Measurements from ENCODE around the gene FOXC1. TPM values are rescaled to one million over a fixed set of nuclear protein-coding genes. Genes with fewer than 3 reads are reported as not detected.

The FOXC1 gene
- total and polyA plus RNA-seq, 9 of the 15 experiments (the other 6 are each of a cell fraction or from before 2014, with no cell fraction given), result not detected

- H3K4me2 ChIP-seq (ENCODE audit: insufficient read depth, low read length), result no peak overlapping the region
- H3K27me3 ChIP-seq (ENCODE audit: control insufficient read depth in 2 of 2, insufficient read depth in 2 of 2, low read length in 2 of 2), result peaks cover 39 to 69% of the 10 kb centered on the region in 2 experiments
- BruUV-seq (replicated peaks), result no TSS peak
- H2AFZ ChIP-seq (ENCODE audit: low read depth, low read length), result no peak overlapping the region
- no peaks in the 10 kb centered on the region for H3K9me3 ChIP-seq (replicated peaks; ENCODE audit: control insufficient read depth, insufficient read depth, low read depth, low read length)
- no peak overlapping the region for H3K27ac ChIP-seq (ENCODE audit: extremely low read depth, low read depth, low read length)
- no peak overlapping the region for H3K9ac ChIP-seq (ENCODE audit: insufficient read depth in 1 of 2, low read depth in 2 of 2, low read length in 2 of 2)
- 3% methylated on average over 14 of the region's 14 CpGs for WGBS (ENCODE audit: insufficient coverage, low coverage, missing lambda C conversion rate)
- H3K9me1 ChIP-seq (ENCODE audit: control insufficient read depth, insufficient read depth, low read length), result no peaks in the 10 kb centered on the region
- TF ChIP-seq ATF1 (CRISPR knock-in tag; IDR thresholded peaks at IDR 0.05), result no peak
- no peak for TF ChIP-seq ATF1 (tag; IDR thresholded peaks at IDR 0.05)
- TF ChIP-seq NCOA6 (IDR thresholded peaks at IDR 0.05), result no peak
- TF ChIP-seq, protein P1, sequence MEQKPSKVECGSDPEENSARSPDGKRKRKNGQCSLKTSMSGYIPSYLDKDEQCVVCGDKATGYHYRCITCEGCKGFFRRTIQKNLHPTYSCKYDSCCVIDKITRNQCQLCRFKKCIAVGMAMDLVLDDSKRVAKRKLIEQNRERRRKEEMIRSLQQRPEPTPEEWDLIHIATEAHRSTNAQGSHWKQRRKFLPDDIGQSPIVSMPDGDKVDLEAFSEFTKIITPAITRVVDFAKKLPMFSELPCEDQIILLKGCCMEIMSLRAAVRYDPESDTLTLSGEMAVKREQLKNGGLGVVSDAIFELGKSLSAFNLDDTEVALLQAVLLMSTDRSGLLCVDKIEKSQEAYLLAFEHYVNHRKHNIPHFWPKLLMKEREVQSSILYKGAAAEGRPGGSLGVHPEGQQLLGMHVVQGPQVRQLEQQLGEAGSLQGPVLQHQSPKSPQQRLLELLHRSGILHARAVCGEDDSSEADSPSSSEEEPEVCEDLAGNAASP (IDR thresholded peaks at IDR 0.05), result no peak
- TF ChIP-seq GABPB2 (CRISPR knock-in tag; conservative IDR thresholded peaks at IDR 0.05), result no peak
- TF ChIP-seq POU5F1 (IDR thresholded peaks at IDR 0.05; ENCODE audit: borderline replicate concordance, low read depth, low read length, partially characterized antibody), result no peak
- H3K79me2 ChIP-seq (ENCODE audit: control insufficient read depth, insufficient read depth, low read length), result no peaks in the 10 kb centered on the region
- ATAC-seq (no peak), FAIRE-seq (no peak), DNase-seq (ENCODE audit: extremely low read depth in 1 of 4, low spot score in 3 of 4) (no peak)
- H3K4me1 ChIP-seq (replicated peaks in 1 of 2; ENCODE audit: control insufficient read depth in 2 of 2, insufficient read depth in 2 of 2, low read length in 2 of 2), result no peaks in the 10 kb centered on the region
- CTCF ChIA-PET (ENCODE audit: low intra/inter-chr PET ratio), result no interaction called here
- intact Hi-C loops (cut with micrococcal nuclease), result no loop called here
- peaks cover 20% of the 10 kb centered on the region for H4K20me1 ChIP-seq (replicated peaks; ENCODE audit: control insufficient read depth, insufficient read depth, low read length)
- in situ Hi-C loops (cut with MboI), result no loop called here
- no peaks in the 10 kb centered on the region for H3K36me3 ChIP-seq (ENCODE audit: control insufficient read depth, insufficient read depth, low read length)
- POLR2A ChIA-PET, result interaction anchor here (0.7 to 1.1 kb wide), 2 partner anchors 9 to 28 kb away, joined by 3 read pairs; no protein-coding TSS in a partner anchor
- H3K4me3 ChIP-seq, result no peak overlapping the region
Measured at GRCh38 chr6:1645466-1646185, 35.9 kb downstream of the FOXC1 start.

Data from K562 (cell line).